AG04450 (cell line): ENCODE measurements around the gene ACTR5. TPM values are rescaled to one million over a fixed set of nuclear protein-coding genes. Genes with fewer than 3 reads are reported as not detected.

ENCODE experiments used
- CTCF ChIA-PET: fragments of 300-600, 350-600 bp; formaldehyde crosslinking; extraction: SDS; loops from one replicate; lab custom pipeline; 2022; ENCODE audit warnings: antibody characterized with exemption, inconsistent platforms; lab: Charles Lee
- POLR2A ChIA-PET: fragments of 350-600 bp; formaldehyde crosslinking; extraction: SDS; loops from one replicate; lab custom pipeline; 2021; ENCODE audit warnings: antibody characterized with exemption, inconsistent platforms; lab: Yijun Ruan, JAX
- DNase-seq: peaks from one replicate; pipeline ENCODE4 v3.0.0-alpha.2; 2011; ENCODE audit warnings: low read depth, low spot score
- H3K27ac ChIP-seq: one replicate; pipeline ENCODE4 v1.5.1; 2012; ENCODE audit warnings: low read depth, low read length, control low read depth
- H3K27me3 ChIP-seq: one replicate; pipeline ENCODE4 v1.6.0; 2012; ENCODE audit warnings: low read length; ENCODE audit not compliant: control insufficient read depth, insufficient read depth
- H3K4me3 ChIP-seq: 2 replicates; pipeline ENCODE4 v1.5.1; 2011; ENCODE audit warnings: mild to moderate bottlenecking, low read depth, low read length, control low read depth
- H3K9me3 ChIP-seq: 2 replicates; pipeline ENCODE4 v1.5.1; 2012; ENCODE audit warnings: low read length; ENCODE audit not compliant: control insufficient read depth, insufficient read depth
- CTCF ChIP-seq: IDR thresholded peaks from 2 replicates; pipeline ENCODE4 v1.5.1; 2011; ENCODE audit warnings: low read depth, low read length, control low read depth, inconsistent platforms
- polyA plus RNA-seq: library from polyadenylated mRNA; depleted of rRNA; stranded (reverse); fragments of >200 nt; gene quantifications from 2 replicates; pipeline ENCODE4 v1.2.3, GENCODE V29; 2011

ACTR5 gene
- polyA plus RNA-seq, 1 experiment: 6.1 TPM

GRCh38 chr20:38762174-38762573, 13.9 kb downstream of the ACTR5 start:
- Histone ChIP-seq H3K27ac (no peak overlapping the region), H3K27me3 (no peaks in the 10 kb centered on the region), H3K4me3 (no peak overlapping the region), H3K9me3 (no peaks in the 10 kb centered on the region)
- ChIA-PET CTCF (interaction anchor here (0.8 kb wide), 1 partner anchor 131 kb away, joined by 3 read pairs; no protein-coding TSS in a partner anchor), POLR2A (no interaction called here)
- no peak for DNase-seq
- TF ChIP-seq CTCF: no peak

GRCh38 chr20:38763616-38764015, 15.4 kb downstream of the ACTR5 start:
- CTCF ChIA-PET: interaction anchor here (0.8 to 1.0 kb wide), 2 partner anchors 11 to 13 kb away, joined by 3 read pairs; no protein-coding TSS in a partner anchor
- no peaks in the 10 kb centered on the region for H3K9me3 ChIP-seq
- DNase-seq: no peak
- no peaks in the 10 kb centered on the region for H3K27me3 ChIP-seq
- H3K27ac ChIP-seq: no peak overlapping the region
- TF ChIP-seq CTCF: no peak
- POLR2A ChIA-PET: no interaction called here
- H3K4me3 ChIP-seq: no peak overlapping the region

DNA sequence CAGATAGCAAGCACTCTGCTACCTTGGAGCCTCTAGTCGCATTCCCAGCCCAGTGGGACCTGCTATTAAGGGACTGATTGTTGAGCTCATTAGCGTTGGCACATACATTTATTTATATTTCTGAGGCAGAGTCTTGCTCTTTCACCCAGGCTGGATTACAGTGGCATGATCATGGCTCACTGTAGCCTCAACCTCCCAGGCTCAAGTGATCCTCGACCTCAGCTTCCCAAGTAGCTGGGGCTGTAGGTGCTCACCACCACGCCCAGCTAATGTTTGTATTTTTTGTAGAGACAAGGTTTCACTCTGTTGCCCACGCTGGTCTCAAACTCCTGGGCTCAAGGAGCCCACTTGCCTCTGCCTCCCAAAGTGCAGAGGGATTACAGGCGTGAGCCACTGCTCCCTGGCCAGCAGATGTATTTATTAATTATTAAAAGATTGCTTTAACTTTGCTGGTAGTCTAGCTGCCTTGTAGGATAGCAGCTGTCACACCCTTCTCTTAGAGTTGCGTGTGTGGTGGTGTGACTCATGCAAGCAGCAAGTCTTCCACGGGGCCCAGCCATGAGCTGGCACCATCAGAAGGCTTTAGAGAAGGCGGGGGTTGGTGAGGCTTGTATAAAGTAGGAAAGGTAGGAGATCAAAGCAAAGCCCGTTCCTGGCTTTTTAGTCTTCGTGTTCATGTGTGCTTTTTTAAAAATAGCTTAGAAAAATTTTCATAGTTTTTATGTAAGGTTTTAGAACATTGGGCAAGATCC, 16.5 kb downstream of the ACTR5 start:
- DNase-seq: peak; percentile 58
- POLR2A ChIA-PET: no interaction called here
- CTCF ChIA-PET: interaction anchor here (0.8 to 3.7 kb wide), 3 partner anchors 10 to 13 kb away, joined by 3 to 15 read pairs (median 4); no protein-coding TSS in a partner anchor
- no peak for TF ChIP-seq CTCF
- H3K27me3 ChIP-seq: no peaks in the 10 kb centered on the region
- H3K4me3 ChIP-seq: no peak overlapping the region
- H3K27ac ChIP-seq: peak overlapping the region; percentile 31
- no peaks in the 10 kb centered on the region for H3K9me3 ChIP-seq

DNA sequence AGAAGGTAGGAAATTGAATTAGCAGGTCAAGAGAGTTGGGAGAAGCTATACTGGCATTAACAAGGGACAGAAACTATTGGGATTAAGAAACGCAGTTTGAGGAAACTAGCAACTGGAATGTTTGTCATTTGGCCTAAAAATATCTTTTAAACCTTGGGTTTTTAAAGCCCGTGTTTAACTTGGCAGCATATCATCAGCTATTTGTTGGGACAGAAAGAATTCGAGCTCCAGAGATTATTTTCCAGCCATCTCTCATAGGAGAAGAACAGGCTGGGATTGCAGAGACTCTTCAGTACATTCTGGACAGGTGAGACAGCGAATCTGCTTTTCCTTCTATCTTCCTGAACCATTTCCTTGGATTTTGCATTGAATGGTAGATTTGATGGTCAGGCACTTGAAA, 17.8 kb downstream of the ACTR5 start:
- ChIA-PET POLR2A (no interaction called here), CTCF (interaction anchor here (1.2 to 3.7 kb wide), 2 partner anchors 14 to 35 kb away, joined by 3 to 15 read pairs; no protein-coding TSS in a partner anchor)
- no peak for DNase-seq
- no peak overlapping the region for H3K27ac ChIP-seq
- no peaks in the 10 kb centered on the region for H3K9me3 ChIP-seq
- TF ChIP-seq CTCF: no peak
- H3K27me3 ChIP-seq: no peaks in the 10 kb centered on the region
- H3K4me3 ChIP-seq: no peak overlapping the region
